ENCODE measurements around the gene UBE2M. TPM values are rescaled to one million over a fixed set of nuclear protein-coding genes. Genes with fewer than 3 reads are reported as not detected.

The UBE2M gene
- total and polyA plus RNA-seq, 2 experiments from 2014 or later, result 27.6 to 64.5 TPM

DNA sequence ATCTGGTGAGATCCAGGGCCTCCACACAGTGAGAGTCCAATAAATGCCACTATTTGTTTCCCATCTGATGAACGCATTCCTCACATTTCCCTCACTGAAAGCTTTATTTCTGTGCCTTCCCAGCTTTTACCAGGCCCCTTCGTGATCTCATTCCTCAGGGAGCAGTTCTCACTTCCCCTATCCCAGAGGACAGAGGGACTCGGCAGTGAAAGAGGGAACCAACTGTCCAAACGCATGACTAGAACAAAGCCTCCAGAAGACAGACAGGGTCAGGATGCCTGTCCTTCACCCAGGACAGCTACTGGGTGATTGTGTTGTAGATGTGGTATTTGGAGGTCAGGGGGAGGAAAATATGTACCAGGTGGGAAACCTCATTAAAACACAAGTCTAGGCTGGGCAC lies 36.8 kb downstream of the UBE2M start (continued):
- TF ChIP-seq, protein P1, sequence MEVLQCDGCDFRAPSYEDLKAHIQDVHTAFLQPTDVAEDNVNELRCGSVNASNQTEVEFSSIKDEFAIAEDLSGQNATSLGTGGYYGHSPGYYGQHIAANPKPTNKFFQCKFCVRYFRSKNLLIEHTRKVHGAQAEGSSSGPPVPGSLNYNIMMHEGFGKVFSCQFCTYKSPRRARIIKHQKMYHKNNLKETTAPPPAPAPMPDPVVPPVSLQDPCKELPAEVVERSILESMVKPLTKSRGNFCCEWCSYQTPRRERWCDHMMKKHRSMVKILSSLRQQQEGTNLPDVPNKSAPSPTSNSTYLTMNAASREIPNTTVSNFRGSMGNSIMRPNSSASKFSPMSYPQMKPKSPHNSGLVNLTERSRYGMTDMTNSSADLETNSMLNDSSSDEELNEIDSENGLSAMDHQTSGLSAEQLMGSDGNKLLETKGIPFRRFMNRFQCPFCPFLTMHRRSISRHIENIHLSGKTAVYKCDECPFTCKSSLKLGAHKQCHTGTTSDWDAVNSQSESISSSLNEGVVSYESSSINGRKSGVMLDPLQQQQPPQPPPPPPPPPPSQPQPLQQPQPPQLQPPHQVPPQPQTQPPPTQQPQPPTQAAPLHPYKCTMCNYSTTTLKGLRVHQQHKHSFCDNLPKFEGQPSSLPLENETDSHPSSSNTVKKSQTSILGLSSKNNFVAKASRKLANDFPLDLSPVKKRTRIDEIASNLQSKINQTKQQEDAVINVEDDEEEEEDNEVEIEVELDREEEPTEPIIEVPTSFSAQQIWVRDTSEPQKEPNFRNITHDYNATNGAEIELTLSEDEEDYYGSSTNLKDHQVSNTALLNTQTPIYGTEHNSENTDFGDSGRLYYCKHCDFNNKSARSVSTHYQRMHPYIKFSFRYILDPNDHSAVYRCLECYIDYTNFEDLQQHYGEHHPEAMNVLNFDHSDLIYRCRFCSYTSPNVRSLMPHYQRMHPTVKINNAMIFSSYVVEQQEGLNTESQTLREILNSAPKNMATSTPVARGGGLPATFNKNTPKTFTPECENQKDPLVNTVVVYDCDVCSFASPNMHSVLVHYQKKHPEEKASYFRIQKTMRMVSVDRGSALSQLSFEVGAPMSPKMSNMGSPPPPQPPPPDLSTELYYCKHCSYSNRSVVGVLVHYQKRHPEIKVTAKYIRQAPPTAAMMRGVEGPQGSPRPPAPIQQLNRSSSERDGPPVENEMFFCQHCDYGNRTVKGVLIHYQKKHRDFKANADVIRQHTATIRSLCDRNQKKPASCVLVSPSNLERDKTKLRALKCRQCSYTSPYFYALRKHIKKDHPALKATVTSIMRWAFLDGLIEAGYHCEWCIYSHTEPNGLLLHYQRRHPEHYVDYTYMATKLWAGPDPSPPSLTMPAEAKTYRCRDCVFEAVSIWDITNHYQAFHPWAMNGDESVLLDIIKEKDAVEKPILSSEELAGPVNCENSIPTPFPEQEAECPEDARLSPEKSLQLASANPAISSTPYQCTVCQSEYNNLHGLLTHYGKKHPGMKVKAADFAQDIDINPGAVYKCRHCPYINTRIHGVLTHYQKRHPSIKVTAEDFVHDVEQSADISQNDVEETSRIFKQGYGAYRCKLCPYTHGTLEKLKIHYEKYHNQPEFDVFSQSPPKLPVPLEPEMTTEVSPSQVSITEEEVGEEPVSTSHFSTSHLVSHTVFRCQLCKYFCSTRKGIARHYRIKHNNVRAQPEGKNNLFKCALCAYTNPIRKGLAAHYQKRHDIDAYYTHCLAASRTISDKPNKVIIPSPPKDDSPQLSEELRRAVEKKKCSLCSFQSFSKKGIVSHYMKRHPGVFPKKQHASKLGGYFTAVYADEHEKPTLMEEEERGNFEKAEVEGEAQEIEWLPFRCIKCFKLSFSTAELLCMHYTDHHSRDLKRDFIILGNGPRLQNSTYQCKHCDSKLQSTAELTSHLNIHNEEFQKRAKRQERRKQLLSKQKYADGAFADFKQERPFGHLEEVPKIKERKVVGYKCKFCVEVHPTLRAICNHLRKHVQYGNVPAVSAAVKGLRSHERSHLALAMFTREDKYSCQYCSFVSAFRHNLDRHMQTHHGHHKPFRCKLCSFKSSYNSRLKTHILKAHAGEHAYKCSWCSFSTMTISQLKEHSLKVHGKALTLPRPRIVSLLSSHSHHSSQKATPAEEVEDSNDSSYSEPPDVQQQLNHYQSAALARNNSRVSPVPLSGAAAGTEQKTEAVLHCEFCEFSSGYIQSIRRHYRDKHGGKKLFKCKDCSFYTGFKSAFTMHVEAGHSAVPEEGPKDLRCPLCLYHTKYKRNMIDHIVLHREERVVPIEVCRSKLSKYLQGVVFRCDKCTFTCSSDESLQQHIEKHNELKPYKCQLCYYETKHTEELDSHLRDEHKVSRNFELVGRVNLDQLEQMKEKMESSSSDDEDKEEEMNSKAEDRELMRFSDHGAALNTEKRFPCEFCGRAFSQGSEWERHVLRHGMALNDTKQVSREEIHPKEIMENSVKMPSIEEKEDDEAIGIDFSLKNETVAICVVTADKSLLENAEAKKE (CRISPR knock-in tag; IDR thresholded peaks at IDR 0.05), result no peak
- TF ChIP-seq POLR2AphosphoS5 (IDR thresholded peaks at IDR 0.05; ENCODE audit: low read depth) (no peak), NANOG (IDR thresholded peaks at IDR 0.05; ENCODE audit: borderline replicate concordance) (no peak), EZH2 (IDR thresholded peaks at IDR 0.05; ENCODE audit: low read depth, unreplicated experiment) (no peak), STAT1 (IDR thresholded peaks at IDR 0.05; ENCODE audit: unreplicated experiment) (no peak)

DNA sequence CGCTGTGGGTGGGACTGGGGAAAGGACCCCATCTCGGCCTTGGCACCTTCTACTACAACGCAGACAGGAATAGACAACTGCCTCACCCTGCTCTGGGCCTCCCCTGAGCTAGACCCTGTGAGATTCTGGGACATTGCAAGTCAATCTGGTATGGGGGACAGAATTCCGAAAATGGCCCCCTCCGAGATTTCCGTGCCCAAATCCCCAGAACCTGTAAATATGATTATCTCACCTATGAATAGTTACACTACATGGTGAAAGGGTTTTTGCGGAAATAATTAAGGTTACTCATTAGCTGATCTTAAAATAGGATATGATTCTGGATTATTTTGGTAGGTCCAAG lies 38.2 kb downstream of the UBE2M start:
- H3K9me3 Mint-ChIP-seq, result no peaks in the 10 kb centered on the region; the same call in 2 of the 3 replicates
- Histone ChIP-seq H3K36me3 (ENCODE audit: insufficient read depth) (no peaks in the 10 kb centered on the region), H2AFZ (peak overlapping the region; percentile 93; the same call in 1 of the 2 replicates), H3K4me1 (ENCODE audit: insufficient read depth) (peaks cover 32% of the 10 kb centered on the region), H3K4me2 (peak overlapping the region; percentile 85), H3F3A (replicated peaks; ENCODE audit: low read depth) (peaks cover 28% of the 10 kb centered on the region), H3K27me3 (ENCODE audit: insufficient read depth) (no peaks in the 10 kb centered on the region), H3K9me2 (ENCODE audit: insufficient read depth) (no peaks in the 10 kb centered on the region), H3K79me2 (replicated peaks; ENCODE audit: insufficient read depth) (peaks cover 8% of the 10 kb centered on the region; the same call in 1 of the 2 replicates), H3K4me3 (peak overlapping the region; percentile 94), H4K20me1 (replicated peaks; ENCODE audit: insufficient read depth) (no peaks in the 10 kb centered on the region), H3K27ac (ENCODE audit: low read depth) (peak overlapping the region; percentile 97)
- TF ChIP-seq, protein P2, sequence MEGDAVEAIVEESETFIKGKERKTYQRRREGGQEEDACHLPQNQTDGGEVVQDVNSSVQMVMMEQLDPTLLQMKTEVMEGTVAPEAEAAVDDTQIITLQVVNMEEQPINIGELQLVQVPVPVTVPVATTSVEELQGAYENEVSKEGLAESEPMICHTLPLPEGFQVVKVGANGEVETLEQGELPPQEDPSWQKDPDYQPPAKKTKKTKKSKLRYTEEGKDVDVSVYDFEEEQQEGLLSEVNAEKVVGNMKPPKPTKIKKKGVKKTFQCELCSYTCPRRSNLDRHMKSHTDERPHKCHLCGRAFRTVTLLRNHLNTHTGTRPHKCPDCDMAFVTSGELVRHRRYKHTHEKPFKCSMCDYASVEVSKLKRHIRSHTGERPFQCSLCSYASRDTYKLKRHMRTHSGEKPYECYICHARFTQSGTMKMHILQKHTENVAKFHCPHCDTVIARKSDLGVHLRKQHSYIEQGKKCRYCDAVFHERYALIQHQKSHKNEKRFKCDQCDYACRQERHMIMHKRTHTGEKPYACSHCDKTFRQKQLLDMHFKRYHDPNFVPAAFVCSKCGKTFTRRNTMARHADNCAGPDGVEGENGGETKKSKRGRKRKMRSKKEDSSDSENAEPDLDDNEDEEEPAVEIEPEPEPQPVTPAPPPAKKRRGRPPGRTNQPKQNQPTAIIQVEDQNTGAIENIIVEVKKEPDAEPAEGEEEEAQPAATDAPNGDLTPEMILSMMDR (conservative IDR thresholded peaks at IDR 0.05; ENCODE audit: low read depth in 2 of 2), result no peak
- no peak for TF ChIP-seq EZH2phosphoT487 (IDR thresholded peaks at IDR 0.05; ENCODE audit: unreplicated experiment)
- H3K4me3 Mint-ChIP-seq, result peak overlapping the region; percentile 86
- no peak for DNase-seq (ENCODE audit: low spot score)
- peaks cover 16% of the 10 kb centered on the region for H3K36me3 Mint-ChIP-seq (ENCODE audit: low read depth)
- H3K27me3 Mint-ChIP-seq (ENCODE audit: insufficient read depth, low read depth, poor library complexity), result peaks cover 35% of the 10 kb centered on the region
- no peak for ATAC-seq
- H3K4me1 Mint-ChIP-seq, result peaks cover 46% of the 10 kb centered on the region
- peak overlapping the region; percentile 98 for H3K27ac Mint-ChIP-seq

Data from GM23338 (cell line).